ENCODE measurements around the gene ADORA2A. TPM values are rescaled to one million over a fixed set of nuclear protein-coding genes. Genes with fewer than 3 reads are reported as not detected.

The ADORA2A gene
- total and polyA plus RNA-seq, 8 donors: 0.58 to 7.1 (median 1.6) TPM; not detected in 1

DNA sequence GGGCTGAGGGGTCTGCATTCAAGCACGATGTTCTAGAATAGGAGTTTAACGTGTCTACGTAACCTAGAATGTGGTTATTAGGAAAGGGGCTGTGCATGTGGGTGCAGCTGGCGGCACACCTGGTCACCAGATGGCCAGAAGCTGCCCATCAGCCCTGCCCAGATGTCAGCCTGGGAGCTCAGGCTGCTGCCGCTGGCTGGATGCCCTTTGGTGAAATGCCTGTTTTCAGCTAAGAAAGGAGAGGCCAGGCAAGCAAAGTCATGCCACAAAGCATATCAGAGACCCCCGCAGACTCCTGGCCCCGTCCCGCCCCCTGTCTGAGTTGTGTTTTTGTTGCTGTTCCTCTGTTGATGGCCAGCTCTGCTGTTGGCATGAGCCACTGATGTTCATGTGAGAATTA is 11.3 kb upstream of the ADORA2A start:
- intact Hi-C loops (cut with DNase I; ENCODE audit: low total_unique reads): no loop called here
- H3K9me3 ChIP-seq: no peaks in the 10 kb centered on the region
- H3K27me3 ChIP-seq: no peaks in the 10 kb centered on the region
- no peak overlapping the region for H3K27ac ChIP-seq
- no peak for DNase-seq
- TF ChIP-seq EP300 (IDR thresholded peaks at IDR 0.05) (no peak), POLR2AphosphoS5 (IDR thresholded peaks at IDR 0.05) (no peak), POLR2A (IDR thresholded peaks at IDR 0.05) (no peak)
- TF ChIP-seq, protein P1, sequence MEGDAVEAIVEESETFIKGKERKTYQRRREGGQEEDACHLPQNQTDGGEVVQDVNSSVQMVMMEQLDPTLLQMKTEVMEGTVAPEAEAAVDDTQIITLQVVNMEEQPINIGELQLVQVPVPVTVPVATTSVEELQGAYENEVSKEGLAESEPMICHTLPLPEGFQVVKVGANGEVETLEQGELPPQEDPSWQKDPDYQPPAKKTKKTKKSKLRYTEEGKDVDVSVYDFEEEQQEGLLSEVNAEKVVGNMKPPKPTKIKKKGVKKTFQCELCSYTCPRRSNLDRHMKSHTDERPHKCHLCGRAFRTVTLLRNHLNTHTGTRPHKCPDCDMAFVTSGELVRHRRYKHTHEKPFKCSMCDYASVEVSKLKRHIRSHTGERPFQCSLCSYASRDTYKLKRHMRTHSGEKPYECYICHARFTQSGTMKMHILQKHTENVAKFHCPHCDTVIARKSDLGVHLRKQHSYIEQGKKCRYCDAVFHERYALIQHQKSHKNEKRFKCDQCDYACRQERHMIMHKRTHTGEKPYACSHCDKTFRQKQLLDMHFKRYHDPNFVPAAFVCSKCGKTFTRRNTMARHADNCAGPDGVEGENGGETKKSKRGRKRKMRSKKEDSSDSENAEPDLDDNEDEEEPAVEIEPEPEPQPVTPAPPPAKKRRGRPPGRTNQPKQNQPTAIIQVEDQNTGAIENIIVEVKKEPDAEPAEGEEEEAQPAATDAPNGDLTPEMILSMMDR (IDR thresholded peaks at IDR 0.05): no peak
- peaks cover 44 to 75% (median 73%) of the 10 kb centered on the region in 4 donors for H3K36me3 ChIP-seq
- H3K4me1 ChIP-seq: peaks cover 7 to 20% (median 14%) of the 10 kb centered on the region in 4 donors
- H3K4me3 ChIP-seq: no peak overlapping the region
- 89 to 98% (median 93%) methylated on average over 5 to 8 of the region's 8 CpGs for WGBS, 5 donors

DNA sequence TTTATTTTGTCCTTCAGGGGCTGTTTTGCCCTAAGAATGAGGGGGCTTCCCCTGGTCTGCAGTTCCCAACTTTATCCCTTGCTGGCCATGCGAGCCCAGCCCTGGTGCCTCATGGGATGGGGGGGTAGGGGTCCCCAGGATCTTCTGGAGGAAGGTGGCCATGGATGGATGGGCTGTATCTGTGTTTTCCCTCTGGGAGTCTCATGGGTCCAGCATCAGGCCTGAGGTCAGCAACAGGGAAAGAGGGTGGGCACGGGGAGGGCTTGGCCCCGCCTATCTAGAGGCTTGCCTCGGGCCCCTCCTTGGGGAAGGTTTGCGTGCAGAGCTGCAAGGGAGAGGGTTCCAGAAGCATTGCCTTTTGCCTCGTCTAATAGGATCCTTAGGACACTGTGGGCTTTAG is 10.8 kb upstream of the ADORA2A start:
- no peaks in the 10 kb centered on the region for H3K9me3 ChIP-seq
- intact Hi-C loops (cut with DNase I; ENCODE audit: low total_unique reads): no loop called here
- peaks cover 44 to 70% (median 68%) of the 10 kb centered on the region in 4 donors for H3K36me3 ChIP-seq
- no peaks in the 10 kb centered on the region for H3K27me3 ChIP-seq
- no peak for DNase-seq
- no peak for TF ChIP-seq POLR2AphosphoS5 (IDR thresholded peaks at IDR 0.05)
- no peak for TF ChIP-seq POLR2A (IDR thresholded peaks at IDR 0.05)
- no peak for TF ChIP-seq EP300 (IDR thresholded peaks at IDR 0.05)
- TF ChIP-seq, protein P1 (IDR thresholded peaks at IDR 0.05): no peak
- H3K4me3 ChIP-seq: no peak overlapping the region
- no peak overlapping the region for H3K27ac ChIP-seq
- H3K4me1 ChIP-seq: peaks cover 7 to 21% (median 16%) of the 10 kb centered on the region in 4 donors
- WGBS, 5 donors: 80 to 89% (median 87%) methylated on average over 6 of the region's 6 CpGs

DNA sequence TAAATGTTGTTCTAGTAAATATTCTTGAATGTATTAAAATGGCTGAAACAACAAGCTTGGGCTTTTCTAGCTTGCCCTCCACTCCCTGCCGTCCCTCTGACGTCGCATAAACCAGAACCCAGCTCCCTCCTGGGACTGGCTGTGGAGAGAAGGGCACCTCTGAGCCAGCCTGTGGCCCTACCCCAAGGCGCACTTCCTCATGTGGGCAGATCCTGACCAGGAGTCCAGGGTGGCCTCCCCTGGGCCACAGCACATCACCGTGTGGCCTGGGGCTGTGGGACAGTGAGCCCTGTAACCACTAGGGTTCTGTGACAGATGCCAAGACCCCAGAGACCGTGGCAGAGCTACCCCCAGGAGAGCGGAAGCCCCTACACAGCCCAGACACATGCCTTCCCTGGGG is 10.2 kb upstream of the ADORA2A start:
- no peak overlapping the region for H3K4me3 ChIP-seq
- DNase-seq: no peak
- H3K4me1 ChIP-seq: peaks cover 7 to 21% (median 16%) of the 10 kb centered on the region in 4 donors
- peaks cover 41 to 64% (median 62%) of the 10 kb centered on the region in 4 donors for H3K36me3 ChIP-seq
- H3K27ac ChIP-seq: no peak overlapping the region
- TF ChIP-seq, protein P1 (IDR thresholded peaks at IDR 0.05): no peak
- TF ChIP-seq EP300 (IDR thresholded peaks at IDR 0.05) (no peak), POLR2AphosphoS5 (IDR thresholded peaks at IDR 0.05) (no peak), POLR2A (IDR thresholded peaks at IDR 0.05) (no peak)
- intact Hi-C loops (cut with DNase I; ENCODE audit: low total_unique reads): no loop called here
- 86 to 93% (median 92%) methylated on average over 6 to 7 of the region's 7 CpGs for WGBS, 5 donors
- no peaks in the 10 kb centered on the region for H3K27me3 ChIP-seq
- no peaks in the 10 kb centered on the region for H3K9me3 ChIP-seq

DNA sequence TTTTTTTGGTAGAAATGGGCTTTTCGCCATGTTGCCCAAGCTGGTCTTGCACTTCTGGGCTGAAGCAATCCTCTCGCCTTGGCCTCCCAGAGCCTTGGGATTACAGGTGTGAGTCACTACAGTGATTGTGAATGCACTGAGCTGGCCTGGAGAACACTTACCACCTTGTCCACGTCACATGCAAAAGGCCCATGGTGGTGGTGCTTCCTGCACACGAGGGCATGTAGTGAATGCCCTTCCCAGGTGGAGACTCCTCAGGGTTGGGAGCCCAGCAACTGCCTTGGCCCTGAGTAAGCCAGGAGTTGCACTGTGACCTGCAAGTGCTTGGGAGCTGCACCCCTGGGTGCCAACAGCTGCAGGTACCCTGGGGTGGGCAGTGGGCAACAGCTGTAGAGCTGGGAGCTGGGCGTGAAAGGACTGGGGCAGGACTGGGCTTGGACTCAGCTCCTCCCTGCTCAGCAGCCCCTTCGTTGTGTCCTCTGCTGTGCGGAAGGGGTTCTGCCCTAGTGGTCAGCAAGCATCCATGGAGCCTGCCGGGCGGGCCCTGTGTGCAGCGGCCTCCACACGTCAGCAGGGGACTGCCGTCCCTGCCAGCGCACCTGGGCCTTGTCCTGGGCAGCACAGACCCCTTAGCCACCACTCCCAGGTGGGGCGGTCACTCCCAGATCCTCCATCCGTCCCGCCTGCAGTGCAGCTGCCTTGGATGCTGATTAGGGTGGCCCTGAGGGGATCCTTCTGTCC is 9.3 kb upstream of the ADORA2A start:
- TF ChIP-seq, protein P1 (IDR thresholded peaks at IDR 0.05): no peak
- no peak for TF ChIP-seq EP300 (IDR thresholded peaks at IDR 0.05)
- no peak for TF ChIP-seq POLR2AphosphoS5 (IDR thresholded peaks at IDR 0.05)
- TF ChIP-seq POLR2A (IDR thresholded peaks at IDR 0.05): no peak
- H3K27ac ChIP-seq: no peak overlapping the region
- 77 to 88% (median 87%) methylated on average over 13 to 16 of the region's 16 CpGs for WGBS, 5 donors
- DNase-seq: no peak
- peaks cover 39 to 55% (median 54%) of the 10 kb centered on the region in 4 donors for H3K36me3 ChIP-seq
- intact Hi-C loops (cut with DNase I; ENCODE audit: low total_unique reads): no loop called here
- H3K4me3 ChIP-seq: no peak overlapping the region
- peaks cover 0 to 7% (median 0%) of the 10 kb centered on the region in 3 donors for H3K27me3 ChIP-seq
- peaks cover 7 to 21% (median 16%) of the 10 kb centered on the region in 4 donors for H3K4me1 ChIP-seq
- H3K9me3 ChIP-seq: no peaks in the 10 kb centered on the region

All from stomach (tissue), 9 donors.